Medulla oblongata (tissue), 1 donor: ENCODE measurements around the gene MSRB3.
A peak's percentile ranks its signal among the peaks of the same experiment; 100 is the strongest.
"Not testable (repeated sequence)": the region's sequence is repeated elsewhere in the genome, so short reads cannot be mapped to it uniquely, and the experiment has no call there.

ENCODE experiments used
- DNase-seq: peaks from one replicate; pipeline ENCODE4 v3.0.0-alpha.2; 2015; ENCODE audit errors: extremely low spot score

Gene MSRB3

DNA sequence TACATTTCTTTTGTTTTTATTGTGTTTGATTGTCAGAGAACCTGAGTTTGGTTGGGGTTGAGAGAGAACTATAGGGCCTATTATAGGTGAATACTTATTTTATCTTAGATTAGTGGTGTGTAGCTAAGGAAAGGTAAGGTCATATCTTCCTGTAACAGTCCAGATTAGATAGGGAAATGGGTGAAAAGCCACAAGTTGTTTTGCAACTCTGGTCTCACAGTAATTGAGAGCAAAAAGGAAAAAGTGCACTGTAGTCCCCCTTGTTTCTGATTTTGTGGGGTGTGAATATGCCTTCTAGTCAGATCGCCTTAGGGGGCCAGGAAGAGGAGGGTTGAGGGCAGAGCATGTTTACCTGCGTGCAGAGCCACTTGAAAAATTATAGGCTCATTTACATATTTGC is 8.9 kb downstream of the MSRB3 start:
- DNase-seq: no peak

DNA sequence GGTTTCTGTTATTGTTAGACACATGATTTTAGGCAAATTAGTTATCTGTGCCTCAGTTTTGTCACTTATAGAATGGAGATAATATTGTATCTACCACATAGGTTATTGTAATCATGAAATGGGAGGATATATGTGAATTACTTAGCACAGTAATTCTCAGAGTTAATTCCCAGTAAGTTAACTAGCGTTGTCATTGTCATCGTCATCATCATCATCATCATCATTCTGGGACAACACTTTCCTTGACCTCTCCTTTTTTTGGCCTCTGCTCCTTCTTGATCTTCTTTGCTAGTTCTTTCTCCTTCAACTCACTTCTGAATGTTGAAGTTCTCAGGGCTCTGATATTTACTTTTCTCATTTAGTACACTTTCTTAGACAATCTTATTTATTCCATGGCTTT is 13.8 kb downstream of the MSRB3 start:
- DNase-seq: no peak

DNA sequence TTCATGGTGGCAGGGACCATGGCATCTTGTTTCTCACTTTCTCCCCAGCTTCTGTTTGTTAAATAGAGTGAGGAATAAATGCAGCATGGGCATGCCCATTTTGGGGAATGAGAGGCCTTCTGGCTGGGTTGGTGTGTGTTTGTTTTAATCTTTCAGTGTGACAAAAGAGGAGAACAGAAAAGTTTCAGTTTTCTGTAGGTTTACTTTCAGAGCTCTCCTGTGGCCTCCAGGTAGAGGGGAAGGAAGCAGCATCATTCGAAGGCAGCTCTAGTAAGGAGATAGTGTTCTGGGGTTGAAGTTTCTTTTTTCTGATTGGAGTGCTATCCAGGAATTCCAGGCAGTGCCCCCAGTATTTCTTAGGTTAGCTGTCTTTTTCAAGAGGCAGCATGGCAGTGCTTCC is 15.3 kb downstream of the MSRB3 start:
- DNase-seq: no peak

DNA sequence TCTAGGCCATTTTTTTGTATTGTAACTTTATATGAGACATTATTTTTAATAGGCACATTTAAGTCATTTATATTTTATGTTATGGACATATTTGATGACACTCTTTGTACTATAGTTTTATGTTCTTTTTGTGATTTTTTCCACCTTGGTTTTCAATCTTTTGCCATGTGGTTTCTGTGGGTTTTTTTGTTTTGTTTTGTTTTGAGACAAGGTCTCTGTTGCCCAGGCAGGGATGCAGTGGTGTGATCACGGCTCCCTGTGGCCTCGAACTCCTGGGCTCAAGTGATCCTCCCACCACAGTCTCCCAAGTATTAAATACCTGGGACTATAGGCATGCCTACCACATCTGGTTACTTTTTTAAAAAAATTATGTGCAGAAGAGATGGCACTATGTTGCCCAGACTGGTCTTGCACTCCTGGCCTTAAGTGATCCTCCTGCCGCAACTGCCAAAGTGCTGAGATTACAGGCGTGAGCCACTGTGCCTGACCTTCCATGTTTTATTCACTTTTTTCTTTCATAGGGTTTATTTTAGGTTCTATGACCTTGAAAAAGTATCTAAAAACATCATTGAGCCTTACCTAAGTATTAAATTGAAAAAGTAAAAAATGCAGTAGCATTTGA is 16.3 kb downstream of the MSRB3 start:
- no peak for DNase-seq

DNA sequence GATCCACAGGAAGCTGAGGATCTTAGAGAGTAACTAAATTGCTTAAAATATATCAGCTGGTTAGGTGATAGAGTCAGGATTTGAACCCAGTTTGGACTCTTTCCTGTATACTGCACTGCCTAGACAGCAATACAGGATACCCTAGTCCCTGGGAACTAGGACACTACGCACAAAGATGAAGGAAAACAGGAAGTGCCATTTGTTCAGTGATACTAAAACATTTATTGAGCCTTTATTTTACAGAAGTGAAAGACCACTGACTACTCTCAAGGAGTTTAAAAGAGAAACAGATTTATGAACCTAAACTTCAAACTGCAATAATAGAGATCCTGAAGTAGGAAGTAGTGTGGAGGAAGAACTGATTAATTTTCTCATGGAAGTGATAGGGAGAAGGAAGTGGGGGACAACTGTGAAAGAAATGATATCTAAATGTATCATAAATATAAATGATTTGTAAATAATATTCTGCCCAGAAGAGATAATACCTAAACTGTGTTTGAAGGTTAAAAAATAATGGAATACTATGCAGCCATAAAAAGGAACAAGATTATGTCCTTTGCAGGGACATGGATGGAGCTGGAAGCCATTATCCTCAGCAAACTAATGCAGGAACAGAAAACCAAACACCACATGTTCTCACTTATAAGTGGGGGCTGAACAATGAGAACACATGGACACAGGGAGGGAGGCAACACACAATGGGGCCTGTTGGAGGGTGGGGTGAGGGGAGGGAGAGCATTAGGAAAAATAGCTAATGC is 18.2 kb downstream of the MSRB3 start:
- no peak for DNase-seq

DNA sequence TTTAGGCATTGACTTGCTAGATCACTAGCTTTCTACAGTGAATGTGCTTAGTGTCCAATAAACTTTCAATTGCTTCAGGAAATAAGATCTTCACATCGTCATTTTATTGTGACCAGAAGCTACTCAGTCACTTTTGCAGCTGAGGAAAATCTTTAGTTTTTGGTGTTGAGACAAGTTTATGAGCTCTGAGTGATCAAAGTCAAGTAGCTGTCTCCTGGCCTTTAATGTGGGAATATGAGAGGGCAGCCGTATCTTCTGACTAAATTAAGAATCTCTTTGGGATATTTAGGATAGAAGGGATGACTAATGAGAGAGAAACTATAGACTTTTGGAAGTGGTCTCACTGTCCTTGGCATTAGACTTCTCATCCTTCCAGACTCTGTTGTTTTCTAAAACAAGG is 21.6 kb downstream of the MSRB3 start:
- DNase-seq: no peak

DNA sequence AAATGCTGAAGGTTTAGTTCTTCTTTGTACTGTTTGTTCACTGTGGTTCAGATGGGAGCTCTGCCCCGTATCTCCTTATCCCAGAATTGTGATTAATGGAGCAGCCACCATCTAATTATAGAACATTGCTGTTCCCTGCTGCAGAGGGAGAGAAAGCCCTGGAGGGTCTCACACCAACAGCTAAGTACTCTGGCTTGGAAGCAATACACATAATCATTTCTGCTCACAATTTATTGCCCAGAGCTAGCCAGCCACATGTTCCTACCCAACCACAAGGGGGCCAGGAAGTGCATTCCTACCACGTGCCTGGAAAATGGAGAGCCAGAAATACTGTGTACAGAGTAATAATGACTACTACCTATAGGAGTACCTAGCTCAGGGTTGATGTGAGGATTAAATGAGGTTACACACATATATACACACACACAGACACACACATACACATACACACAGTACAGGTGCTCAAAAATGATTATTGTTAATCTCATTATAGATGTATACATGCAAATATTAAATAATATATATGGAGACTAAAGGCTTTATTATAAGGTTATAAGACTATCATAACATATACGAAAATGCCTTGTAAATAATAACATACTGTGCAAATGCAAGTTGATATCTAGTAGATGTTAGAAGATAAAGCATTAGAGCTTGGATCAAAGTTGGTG is 22.3 kb downstream of the MSRB3 start:
- no peak for DNase-seq

DNA sequence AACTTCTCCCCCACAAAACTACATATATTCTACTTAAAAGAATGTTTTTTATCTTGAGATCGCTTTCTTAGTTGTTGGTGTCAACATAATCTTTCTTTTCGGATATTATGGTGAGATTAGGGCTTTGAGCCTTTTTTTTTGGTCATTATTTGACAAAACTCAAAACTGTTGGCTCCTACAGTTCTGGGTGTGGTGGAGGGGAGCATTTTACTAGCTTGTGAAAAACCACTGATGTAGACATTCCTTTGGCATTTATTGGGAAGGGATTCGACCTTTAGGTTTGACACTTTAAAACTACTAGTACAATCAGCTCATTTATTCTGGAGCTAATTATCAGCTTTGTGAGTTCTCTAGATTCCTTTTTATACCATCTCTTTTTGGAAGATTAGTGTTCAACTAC is 24.4 kb downstream of the MSRB3 start:
- DNase-seq: no peak

DNA sequence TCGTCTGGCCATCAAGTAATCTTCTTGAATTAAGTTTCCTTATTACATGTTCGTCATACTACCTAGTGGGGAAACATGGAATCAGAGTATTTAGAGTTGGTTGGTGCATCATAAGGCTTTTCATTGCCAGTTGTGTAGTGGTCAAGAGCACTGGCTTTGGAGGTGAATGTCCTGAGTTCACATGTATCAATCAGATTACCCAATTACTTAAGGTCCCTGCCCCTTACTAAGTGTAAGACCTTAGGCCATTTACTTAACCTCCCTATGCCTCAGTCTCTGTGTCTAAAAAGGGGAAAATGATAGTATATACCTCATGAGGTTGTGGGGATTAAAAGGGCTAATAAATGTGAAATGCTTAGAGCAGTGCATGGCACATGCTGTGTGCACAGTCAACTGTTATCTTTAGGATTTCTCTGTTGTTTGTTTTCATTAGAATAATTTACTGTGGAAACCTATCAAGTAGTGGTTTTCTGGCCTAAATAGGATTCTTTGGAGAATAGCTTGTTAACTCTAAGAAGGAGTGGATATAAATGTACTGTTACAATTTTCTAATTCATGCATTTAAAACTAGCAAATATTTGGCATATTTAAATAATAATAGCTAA is 27.0 kb downstream of the MSRB3 start:
- no peak for DNase-seq

DNA sequence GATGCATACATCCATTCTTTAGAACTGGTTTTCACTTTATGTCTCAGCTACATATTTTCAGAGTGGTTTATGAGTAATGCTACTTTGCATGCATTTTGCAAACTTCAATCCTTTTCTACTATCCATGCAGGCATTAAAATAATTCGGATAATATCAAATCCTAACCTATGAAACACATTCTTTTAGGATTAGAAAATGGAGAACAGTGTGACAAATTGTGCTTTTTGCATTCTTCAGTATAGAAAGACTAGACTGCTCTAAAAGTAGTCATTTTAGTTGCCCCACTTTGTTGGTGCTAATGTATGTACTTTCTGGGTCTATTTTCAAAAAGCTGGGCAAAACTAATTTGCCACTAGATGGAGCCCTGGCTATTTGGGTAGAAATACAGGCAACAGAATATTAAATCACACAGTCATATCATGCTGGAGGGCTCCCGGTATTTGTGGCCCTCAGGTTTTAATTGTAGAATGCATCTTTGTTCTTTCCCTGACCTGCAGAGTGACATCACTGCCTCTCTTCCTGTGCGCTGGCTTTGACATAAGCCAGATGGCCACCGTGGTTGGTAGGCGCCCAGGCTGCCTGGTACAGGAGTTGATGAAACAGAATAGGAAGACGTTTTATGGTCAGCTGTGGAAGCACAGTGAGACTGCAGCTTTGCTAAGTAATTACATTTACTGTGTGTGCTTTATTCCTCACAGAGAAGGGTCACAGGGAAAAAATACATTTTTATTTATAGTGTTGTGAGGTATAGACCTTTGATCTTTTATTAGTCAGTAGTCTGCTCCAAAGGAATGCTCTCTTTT is 28.1 kb downstream of the MSRB3 start:
- peak; percentile 15 for DNase-seq

DNA sequence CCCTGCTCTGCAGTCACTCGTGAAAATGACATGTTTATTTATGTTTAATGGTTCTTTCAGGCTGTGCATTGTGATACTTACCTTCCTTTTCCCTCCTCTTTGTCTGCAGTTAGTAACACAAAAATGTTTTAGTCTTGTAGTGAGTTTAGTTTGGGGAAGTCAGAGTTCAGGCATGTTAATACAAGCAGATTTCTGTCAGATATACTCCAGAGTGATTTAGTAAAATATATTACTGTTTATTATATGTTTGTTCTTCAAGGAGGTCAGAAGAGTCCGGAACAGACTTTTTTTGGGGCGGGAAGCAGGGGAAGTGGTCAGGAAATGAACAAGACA is 28.7 kb downstream of the MSRB3 start:
- DNase-seq: no peak

DNA sequence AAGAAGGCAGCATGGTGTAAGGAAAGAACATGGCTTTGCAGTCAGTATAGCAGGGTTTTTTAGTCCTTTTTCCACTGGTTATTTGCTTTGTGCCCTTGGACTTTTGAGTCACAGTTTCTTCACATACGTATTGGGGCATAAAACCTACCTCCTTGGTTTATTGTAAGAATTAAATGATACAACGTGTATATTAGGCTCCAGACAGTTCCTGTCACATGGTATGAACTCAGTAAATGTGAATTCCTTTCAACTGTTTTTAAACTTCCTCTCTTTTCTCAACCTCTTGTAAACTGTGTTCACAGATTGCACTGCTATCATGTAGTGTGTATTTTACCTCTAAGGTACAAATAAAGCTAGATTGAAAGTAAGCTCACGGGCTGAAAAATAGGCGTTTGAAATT is 29.5 kb downstream of the MSRB3 start:
- no peak for DNase-seq

DNA sequence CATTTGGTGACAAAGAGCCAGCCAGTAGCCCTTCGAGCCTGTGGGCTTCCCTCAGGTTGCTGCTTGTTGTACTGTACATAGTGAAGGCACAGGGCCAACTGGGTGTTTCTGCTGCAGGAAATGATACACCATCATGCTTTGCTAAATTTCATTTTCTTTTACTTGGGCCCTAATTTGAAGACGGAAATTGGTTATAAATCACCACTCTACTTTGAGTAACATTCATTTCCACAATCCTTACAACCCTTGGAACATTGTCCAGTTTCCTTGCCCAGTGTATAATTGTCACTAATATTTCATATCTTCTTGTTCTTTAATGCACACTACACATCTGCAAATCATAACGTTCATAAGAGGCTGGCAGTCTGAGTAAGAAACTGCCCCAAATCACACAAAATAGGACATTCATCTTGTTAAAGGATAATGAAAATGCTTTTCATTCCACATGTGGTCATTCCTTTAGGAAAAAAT is 30.2 kb downstream of the MSRB3 start:
- no peak for DNase-seq

DNA sequence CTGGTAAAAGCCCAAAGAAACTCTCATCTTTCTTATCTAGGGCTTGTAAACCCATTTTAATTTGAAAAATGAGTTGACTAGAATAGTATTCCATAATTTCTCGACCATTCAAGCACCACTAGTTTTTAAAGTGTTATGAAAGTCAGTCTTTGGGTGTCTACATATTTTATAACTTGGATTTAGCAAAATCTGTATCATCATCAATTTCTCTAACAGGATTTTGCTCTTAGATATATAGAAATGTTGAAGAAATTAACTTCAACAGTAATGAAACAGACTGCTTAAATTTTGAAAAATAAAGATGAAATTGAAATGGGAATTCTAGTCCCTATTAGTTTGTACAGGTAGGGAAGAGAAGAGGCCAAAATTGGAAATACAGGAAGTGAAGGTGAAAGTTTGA is 32.8 kb downstream of the MSRB3 start:
- no peak for DNase-seq

DNA sequence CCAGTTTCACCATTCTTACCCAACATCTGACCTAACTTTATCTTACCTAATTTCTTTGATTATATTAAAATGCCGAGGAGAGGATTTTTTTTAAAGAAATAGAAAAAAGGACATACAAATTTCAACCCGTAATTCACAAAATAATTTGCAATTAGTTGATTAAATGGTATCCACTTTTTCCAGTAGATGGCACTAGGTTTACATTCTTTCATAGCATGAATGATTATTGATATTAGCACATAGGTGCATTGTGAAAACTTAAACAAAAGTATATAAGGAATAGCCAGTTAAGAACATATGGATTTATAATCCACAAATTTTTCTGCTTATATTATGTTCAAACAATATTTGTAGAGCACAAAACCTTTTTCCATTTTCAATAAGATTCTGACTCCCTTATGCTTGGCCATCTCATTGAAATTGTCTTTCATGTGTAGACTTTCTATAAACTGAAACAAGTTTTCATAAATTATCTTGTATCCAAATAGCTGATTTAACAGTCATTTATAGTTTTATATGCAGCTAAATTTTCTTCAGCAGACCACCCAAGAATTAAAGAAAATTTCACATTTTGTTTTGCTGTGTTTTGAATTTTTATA is 35.3 kb downstream of the MSRB3 start:
- DNase-seq: no peak

DNA sequence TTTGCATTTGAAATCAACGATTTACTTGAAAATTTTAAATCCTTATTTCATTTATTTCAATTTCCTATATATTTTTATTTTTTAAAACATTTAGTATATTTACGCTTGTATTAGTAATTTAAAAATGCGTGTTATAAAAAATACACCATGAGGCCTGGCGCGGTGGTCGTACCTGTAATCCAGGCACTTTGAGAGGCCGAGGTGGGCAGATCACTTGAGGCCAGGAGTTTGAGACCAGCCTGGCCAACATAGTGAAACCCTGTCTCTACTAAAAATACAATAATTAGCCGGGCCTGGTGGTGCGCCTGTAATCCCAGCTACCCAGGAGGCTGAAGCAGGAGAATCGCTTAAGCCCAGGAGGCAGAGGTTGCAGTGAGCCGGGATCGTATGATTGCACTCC is 36.8 kb downstream of the MSRB3 start:
- not testable (repeated sequence) for DNase-seq

DNA sequence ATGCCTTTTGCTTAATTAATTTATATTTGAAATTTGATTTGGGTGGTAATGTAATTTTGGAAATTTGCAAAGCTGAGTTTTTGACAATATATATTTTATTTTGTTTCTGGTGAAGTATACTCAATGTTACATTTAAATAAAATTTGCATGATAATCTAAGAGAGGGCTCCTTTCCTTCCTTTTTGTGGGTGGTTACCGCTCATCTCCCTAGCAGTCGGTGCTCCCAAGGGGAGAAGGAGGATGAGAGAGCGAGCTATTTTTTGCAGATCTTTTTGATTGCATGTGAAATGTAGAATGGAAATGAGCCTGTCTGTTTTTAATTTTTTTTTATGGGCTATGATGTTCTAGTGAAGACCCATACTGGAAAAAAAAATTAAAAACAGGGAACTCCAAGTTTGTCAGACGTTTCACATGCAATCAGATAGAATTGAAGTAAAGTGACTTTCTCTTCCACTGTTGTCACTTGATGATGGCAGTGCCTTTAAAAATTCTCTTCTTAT is 39.8 kb downstream of the MSRB3 start:
- DNase-seq: no peak

DNA sequence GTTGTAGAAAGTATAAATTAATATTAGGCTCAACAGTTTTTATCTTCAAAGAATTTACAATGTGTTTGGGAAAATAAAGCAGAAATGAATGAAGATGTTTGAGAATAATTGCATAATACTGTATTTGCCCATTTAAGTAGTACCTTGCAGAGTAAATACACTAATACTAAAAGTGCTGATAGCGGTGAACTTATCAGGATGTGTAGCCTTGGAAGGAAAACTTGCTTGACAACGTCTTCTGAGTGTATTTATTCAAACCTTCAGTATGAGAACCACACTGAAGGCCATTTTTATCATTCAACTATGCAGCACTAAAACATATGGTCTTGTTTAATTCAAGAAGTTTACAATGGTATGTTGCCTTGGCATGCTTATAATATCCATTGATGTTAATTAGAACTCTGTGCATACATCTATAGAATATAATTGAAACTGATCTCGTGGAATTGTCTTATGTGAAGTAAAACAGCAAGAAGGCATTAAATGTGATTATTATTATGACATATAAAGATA is 41.3 kb downstream of the MSRB3 start:
- DNase-seq: no peak

DNA sequence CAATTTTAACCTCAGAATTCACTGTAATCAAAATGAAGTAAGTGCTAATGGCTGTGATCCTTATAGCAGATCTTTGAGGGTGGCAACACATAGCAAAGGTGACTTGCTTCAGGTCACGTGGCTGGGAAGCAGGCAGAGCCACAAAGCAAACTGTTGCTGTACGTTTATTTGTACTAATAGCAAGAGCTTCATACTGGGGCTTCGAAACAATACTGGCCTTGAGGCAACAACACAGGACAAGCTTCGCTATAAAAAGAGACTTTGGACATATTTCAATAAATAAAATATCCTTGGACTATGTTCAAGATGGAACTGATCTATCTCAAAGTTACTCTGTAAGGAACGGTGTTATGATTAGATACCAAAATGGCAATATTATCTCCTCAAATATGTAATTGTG is 44.6 kb downstream of the MSRB3 start:
- DNase-seq: no peak

DNA sequence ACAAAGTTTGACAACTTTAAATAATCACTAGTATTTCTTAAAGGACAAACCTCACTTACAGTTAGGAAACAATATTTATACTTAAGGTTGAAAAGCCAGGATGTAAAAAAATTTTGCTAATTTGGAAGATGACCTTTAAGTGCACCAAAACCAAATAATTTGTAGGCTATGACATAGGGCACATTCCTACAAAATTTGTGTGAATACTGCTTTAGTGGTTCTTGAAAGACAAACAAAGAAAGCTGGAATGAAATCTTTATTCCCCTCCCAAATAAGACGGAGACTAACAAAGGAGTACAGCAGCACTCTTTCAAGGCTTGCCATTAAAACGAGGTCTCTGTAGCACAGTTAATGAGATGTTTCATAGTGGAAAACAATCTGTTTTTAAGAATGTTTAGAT is 45.6 kb downstream of the MSRB3 start:
- DNase-seq: no peak

DNA sequence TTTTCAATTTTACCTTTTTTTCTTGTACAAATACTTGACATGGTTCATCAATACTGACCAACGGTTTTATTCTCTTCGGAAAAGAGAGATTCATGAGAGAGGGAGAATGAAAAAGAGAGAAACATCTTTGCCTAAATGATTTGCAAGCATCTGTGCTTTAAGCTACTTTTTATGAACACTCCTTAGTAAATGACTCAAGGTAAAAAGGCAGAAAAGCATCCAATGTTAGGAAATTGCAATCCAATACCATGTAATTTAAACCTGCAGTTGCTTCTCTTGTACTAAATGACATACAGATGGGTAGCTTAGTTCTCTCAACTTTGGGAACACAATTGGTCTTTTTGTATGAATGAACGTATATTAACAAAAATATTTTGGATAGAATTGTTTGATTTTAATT is 46.1 kb downstream of the MSRB3 start:
- no peak for DNase-seq
